Islet of Langerhans (tissue), 1 donor: Measurements from ENCODE around the gene HTR6.

Experiments used
- FAIRE-seq: peaks from one replicate; lab custom pipeline; 2011; peaks lifted over from hg19 to GRCh38; lab: Jason Lieb, UNC

The HTR6 gene

GRCh38 chr1:19728413-19729145, 63.9 kb downstream of the HTR6 start:
- FAIRE-seq = no peak

GRCh38 chr1:19730232-19730631, 65.6 kb downstream of the HTR6 start:
- FAIRE-seq = no peak
